Fibroblast of villous mesenchyme (primary cell): ENCODE data around the gene INHBB. TPM values are rescaled to one million over a fixed set of nuclear protein-coding genes. Genes with fewer than 3 reads are reported as not detected.

Source experiments
- DNase-seq: peaks from one replicate; pipeline ENCODE4 v3.0.0-alpha.2; 2010; ENCODE audit warnings: low read depth
- H3K4me3 ChIP-seq: 2 replicates; pipeline ENCODE4 v1.5.1; 2011; ENCODE audit warnings: low read depth, mild to moderate bottlenecking, low read length
- CTCF ChIP-seq: IDR thresholded peaks from 2 replicates; pipeline ENCODE4 v1.5.1; 2012; ENCODE audit warnings: low read depth, mild to moderate bottlenecking, low read length; ENCODE audit not compliant: insufficient read depth
- total RNA-seq: library from RNA; depleted of rRNA; stranded (reverse); fragments of >200 nt; gene quantifications from 2 replicates; pipeline ENCODE4 v1.2.3, GENCODE V29; 2012

The INHBB gene
- total RNA-seq, 1 donor: under 0.01 TPM

DNA sequence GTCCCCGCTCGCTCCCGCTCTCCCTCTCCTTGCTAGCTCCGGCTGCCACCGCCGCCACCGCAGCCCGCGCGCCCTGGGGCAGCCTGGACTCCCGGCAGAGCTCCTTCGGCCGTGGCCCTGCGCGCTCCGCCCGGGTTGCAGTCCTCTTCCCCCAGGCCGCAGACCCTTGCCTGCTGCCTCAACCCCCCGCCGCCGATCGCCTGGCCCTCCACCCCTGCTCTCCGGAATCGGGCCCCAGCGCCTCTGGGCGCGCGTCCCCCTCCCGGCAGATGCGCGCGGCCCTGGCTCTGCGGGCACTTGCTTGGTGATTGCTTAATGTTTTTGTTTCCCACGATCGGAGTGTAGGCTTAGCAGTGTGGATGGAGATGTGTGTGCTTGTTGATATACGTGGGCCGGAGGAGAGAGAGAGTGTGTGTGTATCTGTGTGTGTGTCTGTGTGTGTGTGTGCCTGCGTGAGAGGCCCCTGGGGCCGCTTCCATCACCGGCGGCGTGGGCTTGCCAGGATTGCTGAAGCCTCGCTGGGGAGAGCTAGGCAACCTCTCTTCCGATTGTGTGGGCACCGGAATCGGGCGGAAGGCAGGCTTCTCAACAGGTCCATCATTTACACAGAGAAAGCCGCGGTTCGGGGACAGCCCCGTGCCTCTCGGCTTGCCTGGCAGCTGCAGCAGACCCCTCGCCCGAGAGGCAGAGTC lies 877 bp downstream of the INHBB start:
- no peak overlapping the region for H3K4me3 ChIP-seq
- TF ChIP-seq CTCF: no peak
- DNase-seq: peak; percentile 16

GRCh38 chr2:120347396-120348060 lies 1.6 kb downstream of the INHBB start:
- no peak for TF ChIP-seq CTCF
- peak; percentile 18 for DNase-seq
- H3K4me3 ChIP-seq: no peak overlapping the region

DNA sequence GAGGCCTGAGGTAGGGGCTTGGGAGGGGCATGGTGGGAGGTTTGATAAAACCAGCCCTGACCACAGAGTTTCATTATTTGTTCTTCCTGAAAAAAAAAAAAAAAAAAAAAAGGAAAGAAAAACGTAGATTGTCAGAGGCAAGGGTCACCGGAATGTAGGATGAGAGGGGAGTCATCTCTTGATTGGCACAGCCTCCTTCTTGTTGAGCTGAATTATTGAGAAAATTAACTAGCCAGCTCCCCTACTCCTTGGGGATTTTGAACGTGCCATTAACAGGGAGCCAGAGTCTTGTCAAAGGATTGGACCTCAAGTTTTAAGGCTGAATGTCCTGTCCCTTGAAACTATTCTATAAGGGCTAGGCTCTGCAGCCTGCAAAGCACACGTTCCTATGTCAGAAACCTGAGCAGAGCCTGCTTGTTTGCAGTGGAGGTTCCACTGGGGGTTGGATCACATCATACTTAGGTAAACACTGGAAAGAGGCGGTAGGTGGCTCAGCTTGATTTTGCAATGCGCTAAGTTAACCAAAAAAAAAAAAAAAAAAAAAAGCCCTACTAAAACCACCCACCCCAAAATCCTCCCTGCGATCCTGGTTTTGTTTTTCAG lies 2.3 kb downstream of the INHBB start:
- no peak overlapping the region for H3K4me3 ChIP-seq
- no peak for DNase-seq
- no peak for TF ChIP-seq CTCF

DNA sequence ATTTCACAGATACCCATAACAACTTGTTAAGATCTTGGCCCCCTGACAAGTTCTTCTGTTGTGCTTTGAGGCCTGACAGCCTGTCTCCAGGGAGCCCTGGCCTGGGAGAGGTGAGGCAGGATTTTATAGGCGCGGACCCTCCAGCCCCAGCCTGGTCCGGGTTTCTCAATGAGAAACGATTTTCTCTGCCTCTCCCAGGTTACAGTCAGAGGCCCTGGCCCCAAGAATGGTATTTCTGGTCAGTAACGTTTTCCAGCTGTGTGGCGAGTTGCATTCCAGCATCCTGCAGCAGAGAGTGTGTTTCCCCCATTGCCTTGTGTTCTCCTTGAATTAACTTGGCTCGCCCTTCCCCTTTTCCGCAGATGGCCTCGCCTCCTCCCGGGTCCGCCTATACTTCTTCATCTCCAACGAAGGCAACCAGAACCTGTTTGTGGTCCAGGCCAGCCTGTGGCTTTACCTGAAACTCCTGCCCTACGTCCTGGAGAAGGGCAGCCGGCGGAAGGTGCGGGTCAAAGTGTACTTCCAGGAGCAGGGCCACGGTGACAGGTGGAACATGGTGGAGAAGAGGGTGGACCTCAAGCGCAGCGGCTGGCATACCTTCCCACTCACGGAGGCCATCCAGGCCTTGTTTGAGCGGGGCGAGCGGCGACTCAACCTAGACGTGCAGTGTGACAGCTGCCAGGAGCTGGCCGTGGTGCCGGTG lies 3.0 kb downstream of the INHBB start:
- no peak overlapping the region for H3K4me3 ChIP-seq
- no peak for TF ChIP-seq CTCF
- DNase-seq: no peak

DNA sequence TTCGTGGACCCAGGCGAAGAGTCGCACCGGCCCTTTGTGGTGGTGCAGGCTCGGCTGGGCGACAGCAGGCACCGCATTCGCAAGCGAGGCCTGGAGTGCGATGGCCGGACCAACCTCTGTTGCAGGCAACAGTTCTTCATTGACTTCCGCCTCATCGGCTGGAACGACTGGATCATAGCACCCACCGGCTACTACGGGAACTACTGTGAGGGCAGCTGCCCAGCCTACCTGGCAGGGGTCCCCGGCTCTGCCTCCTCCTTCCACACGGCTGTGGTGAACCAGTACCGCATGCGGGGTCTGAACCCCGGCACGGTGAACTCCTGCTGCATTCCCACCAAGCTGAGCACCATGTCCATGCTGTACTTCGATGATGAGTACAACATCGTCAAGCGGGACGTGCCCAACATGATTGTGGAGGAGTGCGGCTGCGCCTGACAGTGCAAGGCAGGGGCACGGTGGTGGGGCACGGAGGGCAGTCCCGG lies 3.5 kb downstream of the INHBB start:
- no peak for DNase-seq
- TF ChIP-seq CTCF: no peak
- H3K4me3 ChIP-seq: no peak overlapping the region

DNA sequence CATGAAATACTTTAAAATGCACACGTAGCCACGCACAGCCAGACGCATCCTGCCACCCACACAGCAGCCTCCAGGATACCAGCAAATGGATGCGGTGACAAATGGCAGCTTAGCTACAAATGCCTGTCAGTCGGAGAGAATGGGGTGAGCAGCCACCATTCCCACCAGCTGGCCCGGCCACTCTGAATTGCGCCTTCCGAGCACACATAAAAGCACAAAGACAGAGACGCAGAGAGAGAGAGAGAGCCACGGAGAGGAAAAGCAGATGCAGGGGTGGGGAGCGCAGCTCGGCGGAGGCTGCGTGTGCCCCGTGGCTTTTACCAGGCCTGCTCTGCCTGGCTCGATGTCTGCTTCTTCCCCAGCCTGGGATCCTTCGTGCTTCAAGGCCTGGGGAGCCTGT lies 4.1 kb downstream of the INHBB start:
- TF ChIP-seq CTCF: no peak
- DNase-seq: no peak
- no peak overlapping the region for H3K4me3 ChIP-seq
